ENCODE results near the gene LRGUK. TPM values are rescaled to one million over a fixed set of nuclear protein-coding genes. Genes with fewer than 3 reads are reported as not detected.

LRGUK gene
- total and polyA plus RNA-seq, 2 donors (not counting 1 experiment from before 2014, with no cell fraction given): 0.27 to 0.49 TPM

- Mint-ChIP-seq H3K4me3 (no peak overlapping the region), H3K9me3 (ENCODE audit: insufficient read depth) (peaks cover 3% of the 10 kb centered on the region), H3K4me1 (peaks cover 8% of the 10 kb centered on the region), H3K27ac (no peak overlapping the region), H3K27me3 (peaks cover 4% of the 10 kb centered on the region)
- no peak overlapping the region for H3K9ac ChIP-seq (ENCODE audit: low read length)
- H3K4me3 ChIP-seq (ENCODE audit: control extremely low read depth in 1 of 5, extremely low read depth in 1 of 5, insufficient read depth in 1 of 5, low read depth in 2 of 5, low read length in 4 of 5): no peak overlapping the region
- CTCF ChIA-PET: no interaction called here
- ATAC-seq (ENCODE audit: low read depth) (no peak), DNase-seq (no peak)
- no peak overlapping the region for H3K27ac ChIP-seq (ENCODE audit: low read length in 2 of 2)
- intact Hi-C loops (cut with micrococcal nuclease): no loop called here
- H4K20me1 ChIP-seq (ENCODE audit: control insufficient read depth, insufficient read depth, low read length, poor library complexity, severe bottlenecking): no peaks in the 10 kb centered on the region
- peaks cover 0 to 5% of the 10 kb centered on the region in 2 donors for H3K4me1 ChIP-seq (ENCODE audit: control insufficient read depth in 2 of 2, insufficient read depth in 2 of 2, low read length in 2 of 2)
- no peak overlapping the region for H2AFZ ChIP-seq (ENCODE audit: insufficient read depth, low read depth, low read length, poor library complexity, severe bottlenecking)
- WGBS (ENCODE audit: insufficient coverage): 85% methylated on average over 4 of the region's 4 CpGs
- H3K9me3 ChIP-seq (ENCODE audit: control extremely low read depth in 1 of 3, control insufficient read depth in 2 of 3, insufficient read depth in 1 of 3, low read length in 2 of 3): no peaks in the 10 kb centered on the region
- no peaks in the 10 kb centered on the region for H3K36me3 ChIP-seq (replicated peaks in 1 of 2; ENCODE audit: control extremely low read depth in 1 of 2, control insufficient read depth in 1 of 2, extremely low read depth in 1 of 2, insufficient read depth in 2 of 2, low read length in 1 of 2)
- no peaks in the 10 kb centered on the region for H3K79me2 ChIP-seq (ENCODE audit: control insufficient read depth, insufficient read depth, low read length)
- POLR2A ChIA-PET: no interaction called here
- TF ChIP-seq EZH2 (IDR thresholded peaks at IDR 0.05; ENCODE audit: borderline replicate concordance, insufficient read depth, low read depth, low read length, poor library complexity, severe bottlenecking) (no peak), CTCF (IDR thresholded peaks at IDR 0.05) (no peak)
- no peak overlapping the region for H3K4me2 ChIP-seq (replicated peaks; ENCODE audit: low read depth, low read length, poor library complexity, severe bottlenecking)
- no peaks in the 10 kb centered on the region for H3K27me3 ChIP-seq (replicated peaks in 1 of 4; ENCODE audit: control extremely low read depth in 1 of 4, control insufficient read depth in 3 of 4, insufficient read depth in 4 of 4, low read length in 3 of 4)
Measured at GRCh38 chr7:134120405-134120804, 6.7 kb upstream of the LRGUK start.

- Histone ChIP-seq H3K4me1 (ENCODE audit: control insufficient read depth in 2 of 2, insufficient read depth in 2 of 2, low read length in 2 of 2) (peaks cover 2 to 6% of the 10 kb centered on the region in 2 donors), H3K79me2 (ENCODE audit: control insufficient read depth, insufficient read depth, low read length) (no peaks in the 10 kb centered on the region), H3K27ac (ENCODE audit: low read length in 2 of 2) (no peak overlapping the region), H2AFZ (ENCODE audit: insufficient read depth, low read depth, low read length, poor library complexity, severe bottlenecking) (no peak overlapping the region), H3K36me3 (replicated peaks in 1 of 2; ENCODE audit: control extremely low read depth in 1 of 2, control insufficient read depth in 1 of 2, extremely low read depth in 1 of 2, insufficient read depth in 2 of 2, low read length in 1 of 2) (no peaks in the 10 kb centered on the region), H3K4me3 (ENCODE audit: control extremely low read depth in 1 of 5, extremely low read depth in 1 of 5, insufficient read depth in 1 of 5, low read depth in 2 of 5, low read length in 4 of 5) (no peak overlapping the region), H3K9me3 (ENCODE audit: control extremely low read depth in 1 of 3, control insufficient read depth in 2 of 3, insufficient read depth in 1 of 3, low read length in 2 of 3) (no peaks in the 10 kb centered on the region), H4K20me1 (ENCODE audit: control insufficient read depth, insufficient read depth, low read length, poor library complexity, severe bottlenecking) (no peaks in the 10 kb centered on the region), H3K9ac (ENCODE audit: low read length) (no peak overlapping the region), H3K4me2 (replicated peaks; ENCODE audit: low read depth, low read length, poor library complexity, severe bottlenecking) (no peak overlapping the region), H3K27me3 (replicated peaks in 1 of 4; ENCODE audit: control extremely low read depth in 1 of 4, control insufficient read depth in 3 of 4, insufficient read depth in 4 of 4, low read length in 3 of 4) (no peaks in the 10 kb centered on the region)
- no peak overlapping the region for H3K4me3 Mint-ChIP-seq
- TF ChIP-seq CTCF (IDR thresholded peaks at IDR 0.05): no peak
- TF ChIP-seq EZH2 (IDR thresholded peaks at IDR 0.05; ENCODE audit: borderline replicate concordance, insufficient read depth, low read depth, low read length, poor library complexity, severe bottlenecking): no peak
- ChIA-PET POLR2A (no interaction called here), CTCF (no interaction called here)
- 100% methylated on average over 1 of the region's 3 CpGs for WGBS (ENCODE audit: insufficient coverage)
- ATAC-seq (ENCODE audit: low read depth) (no peak), DNase-seq (no peak)
- H3K4me1 Mint-ChIP-seq: peaks cover 11% of the 10 kb centered on the region
- H3K27ac Mint-ChIP-seq: no peak overlapping the region
- peaks cover 3% of the 10 kb centered on the region for H3K9me3 Mint-ChIP-seq (ENCODE audit: insufficient read depth)
- peaks cover 5% of the 10 kb centered on the region for H3K27me3 Mint-ChIP-seq
- intact Hi-C loops (cut with micrococcal nuclease): no loop called here
Measured at GRCh38 chr7:134121632-134122139, 5.5 kb upstream of the LRGUK start.
